Measurements from ENCODE around the gene CLEC9A. TPM values are rescaled to one million over a fixed set of nuclear protein-coding genes. Genes with fewer than 3 reads are reported as not detected.

CLEC9A gene
- total RNA-seq, 1 experiment from 2014 or later = not detected

DNA sequence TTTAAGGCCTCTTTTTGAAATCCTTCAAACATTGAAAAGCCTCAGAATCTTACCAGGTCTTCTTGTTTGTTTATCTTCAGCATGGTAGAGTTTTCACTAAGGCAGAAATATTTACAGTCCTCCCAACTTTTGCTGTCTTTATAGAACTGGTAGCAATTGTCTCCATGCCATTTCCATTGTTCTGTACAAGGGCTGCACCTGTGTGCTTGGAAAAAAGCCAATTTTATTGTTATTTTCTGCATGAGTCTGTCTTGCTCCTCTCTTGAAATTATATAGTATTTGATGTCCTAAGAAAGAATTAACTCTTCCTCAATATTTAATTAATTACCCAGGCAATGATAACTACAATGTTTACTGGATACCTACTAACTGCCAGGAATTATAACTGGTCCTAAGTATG is 45.0 kb downstream of the CLEC9A start:
- no peak for DNase-seq
- no peaks in the 10 kb centered on the region for H3K9me2 ChIP-seq (replicated peaks; ENCODE audit: low read length)
- POLR2A ChIA-PET (ENCODE audit: unreplicated experiment) = no interaction called here
- CTCF ChIA-PET = no interaction called here
- no peak overlapping the region for H3K9ac ChIP-seq (ENCODE audit: low read length)
- H3K27ac ChIP-seq (ENCODE audit: low read length) = no peak overlapping the region
- no peaks in the 10 kb centered on the region for H4K20me1 ChIP-seq (ENCODE audit: low read length)
- TF ChIP-seq, protein P1, sequence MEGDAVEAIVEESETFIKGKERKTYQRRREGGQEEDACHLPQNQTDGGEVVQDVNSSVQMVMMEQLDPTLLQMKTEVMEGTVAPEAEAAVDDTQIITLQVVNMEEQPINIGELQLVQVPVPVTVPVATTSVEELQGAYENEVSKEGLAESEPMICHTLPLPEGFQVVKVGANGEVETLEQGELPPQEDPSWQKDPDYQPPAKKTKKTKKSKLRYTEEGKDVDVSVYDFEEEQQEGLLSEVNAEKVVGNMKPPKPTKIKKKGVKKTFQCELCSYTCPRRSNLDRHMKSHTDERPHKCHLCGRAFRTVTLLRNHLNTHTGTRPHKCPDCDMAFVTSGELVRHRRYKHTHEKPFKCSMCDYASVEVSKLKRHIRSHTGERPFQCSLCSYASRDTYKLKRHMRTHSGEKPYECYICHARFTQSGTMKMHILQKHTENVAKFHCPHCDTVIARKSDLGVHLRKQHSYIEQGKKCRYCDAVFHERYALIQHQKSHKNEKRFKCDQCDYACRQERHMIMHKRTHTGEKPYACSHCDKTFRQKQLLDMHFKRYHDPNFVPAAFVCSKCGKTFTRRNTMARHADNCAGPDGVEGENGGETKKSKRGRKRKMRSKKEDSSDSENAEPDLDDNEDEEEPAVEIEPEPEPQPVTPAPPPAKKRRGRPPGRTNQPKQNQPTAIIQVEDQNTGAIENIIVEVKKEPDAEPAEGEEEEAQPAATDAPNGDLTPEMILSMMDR (conservative IDR thresholded peaks at IDR 0.05; ENCODE audit: low read depth, low read length) = no peak
- TF ChIP-seq EZH2phosphoT487 (IDR thresholded peaks at IDR 0.05; ENCODE audit: borderline replicate concordance, low read length) (no peak), EZH2 (IDR thresholded peaks at IDR 0.05; ENCODE audit: low read length, unreplicated experiment) (no peak)
- no TSS peak for BruUV-seq (replicated peaks)
- peaks cover 32% of the 10 kb centered on the region for H3K27me3 ChIP-seq (ENCODE audit: low read length)
- no peaks in the 10 kb centered on the region for H3K4me1 ChIP-seq (ENCODE audit: insufficient read depth, low read length)
- no peaks in the 10 kb centered on the region for H3K36me3 ChIP-seq (ENCODE audit: low read depth, low read length)
- H3K4me2 ChIP-seq (ENCODE audit: low read length) = no peak overlapping the region
- H3K4me3 ChIP-seq (ENCODE audit: low read length) = no peak overlapping the region
- no peak for ATAC-seq
- H2AFZ ChIP-seq (ENCODE audit: low read length) = no peak overlapping the region
- no peaks in the 10 kb centered on the region for H3K79me2 ChIP-seq (ENCODE audit: low read length)
- intact Hi-C loops (cut with micrococcal nuclease) = no loop called here
- no peaks in the 10 kb centered on the region for H3K9me3 ChIP-seq (ENCODE audit: low read length)
- H3F3A ChIP-seq (ENCODE audit: low read length, unreplicated experiment) = no peaks in the 10 kb centered on the region

DNA sequence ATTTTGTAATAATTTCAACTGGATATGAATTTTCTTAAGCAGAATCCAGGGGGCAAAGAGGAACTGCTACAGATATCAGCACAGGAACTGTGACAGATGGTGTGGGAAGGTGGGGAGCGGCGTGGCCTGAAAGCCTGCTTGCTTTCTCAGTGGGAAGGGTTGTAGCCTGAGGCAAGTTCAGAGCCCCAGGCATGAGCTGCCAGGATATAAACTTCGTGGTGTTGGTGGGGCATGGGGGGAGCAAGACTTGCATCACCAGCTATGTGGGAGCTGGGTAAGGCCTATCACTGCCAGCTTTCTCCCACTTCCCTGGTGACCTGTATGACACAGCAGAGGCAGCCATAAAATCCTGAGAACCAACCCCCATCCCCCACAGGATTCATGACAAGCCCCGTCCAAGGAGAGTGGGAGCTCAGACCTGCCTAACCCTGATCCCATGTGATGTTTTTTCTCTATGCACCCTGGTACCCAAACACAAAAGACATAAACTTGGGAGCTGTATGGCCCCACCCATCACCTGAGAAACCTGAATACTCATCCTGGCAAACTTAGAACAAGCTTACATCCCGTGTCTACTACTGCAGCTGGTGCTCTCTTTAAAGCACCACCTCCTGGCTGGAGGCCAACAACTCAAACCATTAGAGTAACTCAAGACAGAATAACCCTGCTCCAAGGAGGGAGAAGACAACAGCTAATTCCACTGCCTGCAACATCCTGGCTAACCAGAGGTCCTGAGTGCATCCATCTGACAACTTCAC is 51.8 kb downstream of the CLEC9A start:
- Histone ChIP-seq H3F3A (ENCODE audit: low read length, unreplicated experiment) (no peaks in the 10 kb centered on the region), H4K20me1 (ENCODE audit: low read length) (no peaks in the 10 kb centered on the region), H3K27me3 (ENCODE audit: low read length) (no peaks in the 10 kb centered on the region), H3K79me2 (ENCODE audit: low read length) (no peaks in the 10 kb centered on the region), H3K9ac (ENCODE audit: low read length) (no peak overlapping the region), H2AFZ (ENCODE audit: low read length) (no peak overlapping the region), H3K9me3 (ENCODE audit: low read length) (no peaks in the 10 kb centered on the region), H3K27ac (ENCODE audit: low read length) (no peak overlapping the region), H3K4me3 (ENCODE audit: low read length) (no peak overlapping the region), H3K4me2 (ENCODE audit: low read length) (no peak overlapping the region), H3K9me2 (replicated peaks; ENCODE audit: low read length) (no peaks in the 10 kb centered on the region), H3K36me3 (ENCODE audit: low read depth, low read length) (no peaks in the 10 kb centered on the region), H3K4me1 (ENCODE audit: insufficient read depth, low read length) (no peaks in the 10 kb centered on the region)
- ChIA-PET CTCF (no interaction called here), POLR2A (ENCODE audit: unreplicated experiment) (no interaction called here)
- DNase-seq (no peak), ATAC-seq (no peak)
- intact Hi-C loops (cut with micrococcal nuclease) = no loop called here
- TF ChIP-seq, protein P1 (conservative IDR thresholded peaks at IDR 0.05; ENCODE audit: low read depth, low read length) = no peak
- no peak for TF ChIP-seq EZH2phosphoT487 (IDR thresholded peaks at IDR 0.05; ENCODE audit: borderline replicate concordance, low read length)
- no peak for TF ChIP-seq EZH2 (IDR thresholded peaks at IDR 0.05; ENCODE audit: low read length, unreplicated experiment)
- no TSS peak for BruUV-seq (replicated peaks)

DNA sequence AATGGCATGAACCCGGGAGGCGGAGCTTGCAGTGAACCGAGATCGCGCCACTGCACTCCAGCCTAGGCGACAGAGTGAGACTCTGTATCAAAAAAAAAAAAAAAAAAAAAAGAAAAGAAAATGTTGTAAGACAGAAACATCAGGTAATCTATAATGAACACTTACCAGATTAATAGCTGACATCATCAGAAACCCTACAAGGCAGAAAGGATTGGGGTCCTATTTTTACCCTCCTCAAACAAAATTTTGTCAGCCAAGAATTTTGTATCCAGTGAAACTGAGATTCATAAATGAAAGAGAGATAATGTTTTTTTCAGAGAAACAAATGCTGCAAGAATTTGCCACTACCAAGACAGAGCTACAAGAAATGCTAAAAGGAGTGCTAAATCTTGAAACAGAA is 54.3 kb downstream of the CLEC9A start:
- Histone ChIP-seq H3K9me2 (replicated peaks; ENCODE audit: low read length) (no peaks in the 10 kb centered on the region), H3K79me2 (ENCODE audit: low read length) (no peaks in the 10 kb centered on the region), H3K4me1 (ENCODE audit: insufficient read depth, low read length) (no peaks in the 10 kb centered on the region), H2AFZ (ENCODE audit: low read length) (no peak overlapping the region), H3K27ac (ENCODE audit: low read length) (no peak overlapping the region), H3K9me3 (ENCODE audit: low read length) (no peaks in the 10 kb centered on the region), H3K36me3 (ENCODE audit: low read depth, low read length) (no peaks in the 10 kb centered on the region), H4K20me1 (ENCODE audit: low read length) (no peaks in the 10 kb centered on the region), H3K4me3 (ENCODE audit: low read length) (no peak overlapping the region), H3K4me2 (ENCODE audit: low read length) (no peak overlapping the region), H3K27me3 (ENCODE audit: low read length) (peaks cover 3% of the 10 kb centered on the region; the same call in 1 of the 2 replicates), H3F3A (ENCODE audit: low read length, unreplicated experiment) (no peaks in the 10 kb centered on the region), H3K9ac (ENCODE audit: low read length) (no peak overlapping the region)
- TF ChIP-seq EZH2 (IDR thresholded peaks at IDR 0.05; ENCODE audit: low read length, unreplicated experiment) (no peak), EZH2phosphoT487 (IDR thresholded peaks at IDR 0.05; ENCODE audit: borderline replicate concordance, low read length) (no peak)
- TF ChIP-seq, protein P1 (conservative IDR thresholded peaks at IDR 0.05; ENCODE audit: low read depth, low read length) = no peak
- DNase-seq (no peak), ATAC-seq (no peak)
- POLR2A ChIA-PET (ENCODE audit: unreplicated experiment) = no interaction called here
- CTCF ChIA-PET = no interaction called here
- BruUV-seq (replicated peaks) = no TSS peak
- intact Hi-C loops (cut with micrococcal nuclease) = no loop called here
